Stimulated activated CD4-positive, alpha-beta T cell treated with anti-CD3 and anti-CD28 coated beads, TNF-alpha, amount 100 ng/mL, for 24 hours (primary cell): ENCODE results near the gene KCND2.

ENCODE experiments used
- DNase-seq, 3 experiments: peaks; one replicate each; pipeline ENCODE4 v3.0.0-alpha.2; 2020; ENCODE audit warnings: low read depth in 3 of 3

The KCND2 gene

GRCh38 chr7:120703585-120704240 is 430.7 kb downstream of the KCND2 start:
- no peak for DNase-seq

- no peak for DNase-seq
Measured at GRCh38 chr7:120709252-120709971, 436.4 kb downstream of the KCND2 start.

GRCh38 chr7:120709972-120710320 is 437.0 kb downstream of the KCND2 start:
- DNase-seq: no peak

GRCh38 chr7:120714945-120715344 is 442.0 kb downstream of the KCND2 start:
- DNase-seq: no peak

- DNase-seq: no peak
Measured at GRCh38 chr7:120716307-120716706, 443.3 kb downstream of the KCND2 start.

- DNase-seq: no peak
Measured at GRCh38 chr7:120717166-120717565, 444.2 kb downstream of the KCND2 start.

- DNase-seq: no peak
Measured at GRCh38 chr7:120718361-120718760, 445.4 kb downstream of the KCND2 start.

- DNase-seq: no peak
Measured at GRCh38 chr7:120720317-120720716, 447.3 kb downstream of the KCND2 start.

GRCh38 chr7:120723465-120724385 is 450.8 kb downstream of the KCND2 start:
- no peak for DNase-seq

GRCh38 chr7:120724448-120724847 is 451.5 kb downstream of the KCND2 start:
- DNase-seq: no peak

GRCh38 chr7:120724955-120725354 is 452.0 kb downstream of the KCND2 start:
- DNase-seq: no peak

GRCh38 chr7:120725376-120726039 is 452.5 kb downstream of the KCND2 start:
- DNase-seq: no peak

GRCh38 chr7:120729245-120729644 is 456.3 kb downstream of the KCND2 start:
- no peak for DNase-seq

GRCh38 chr7:120731271-120731670 is 458.3 kb downstream of the KCND2 start:
- DNase-seq: no peak

- no peak for DNase-seq
Measured at GRCh38 chr7:120732256-120732655, 459.3 kb downstream of the KCND2 start.

GRCh38 chr7:120733143-120733542 is 460.2 kb downstream of the KCND2 start:
- no peak for DNase-seq

- no peak for DNase-seq
Measured at GRCh38 chr7:120733835-120734234, 460.9 kb downstream of the KCND2 start.

GRCh38 chr7:120735791-120736190 is 462.8 kb downstream of the KCND2 start:
- DNase-seq: no peak

GRCh38 chr7:120738816-120739215 is 465.8 kb downstream of the KCND2 start:
- no peak for DNase-seq

GRCh38 chr7:120740348-120740747 is 467.4 kb downstream of the KCND2 start:
- DNase-seq: no peak

GRCh38 chr7:120741371-120742042 is 468.5 kb downstream of the KCND2 start:
- DNase-seq: no peak
